Coronary artery (tissue), 2 donors: ENCODE data around the gene EFNB1.

Experiments used
- DNase-seq: peaks from one replicate; pipeline ENCODE4 v3.0.0-alpha.2; 2017; ENCODE audit warnings: low spot score
- H3K27ac ChIP-seq, 2 donors: fragments of 200-600 bp; sonication (generic); one replicate each; pipeline ENCODE4 v1.5.1; 2016 to 2019
- H3K4me3 ChIP-seq: fragments of 200-600 bp; sonication (generic); 2 replicates; pipeline ENCODE4 v1.5.1; 2016; ENCODE audit warnings: mild to moderate bottlenecking, moderate library complexity
- CTCF ChIP-seq: fragments of 200-600 bp; sonication (generic); IDR thresholded peaks from one replicate; pipeline ENCODE4 v1.5.1; 2019; ENCODE audit warnings: antibody characterized with exemption

EFNB1 gene

GRCh38 chrX:68833855-68834331, 5.1 kb downstream of the EFNB1 start:
- peak overlapping the region; percentile 8 for H3K4me3 ChIP-seq
- peak; percentile 53 for DNase-seq
- TF ChIP-seq CTCF: no peak
- no peak overlapping the region for H3K27ac ChIP-seq

- Histone ChIP-seq H3K27ac (no peak overlapping the region), H3K4me3 (no peak overlapping the region)
- TF ChIP-seq CTCF: no peak
- DNase-seq: peak; percentile 71
Measured at GRCh38 chrX:68834371-68835103, 5.7 kb downstream of the EFNB1 start.

GRCh38 chrX:68835104-68835442, 6.3 kb downstream of the EFNB1 start:
- H3K27ac ChIP-seq: no peak overlapping the region
- H3K4me3 ChIP-seq: no peak overlapping the region

GRCh38 chrX:68835468-68835867, 6.6 kb downstream of the EFNB1 start:
- H3K4me3 ChIP-seq: no peak overlapping the region
- no peak for TF ChIP-seq CTCF
- peak; percentile 33 for DNase-seq
- no peak overlapping the region for H3K27ac ChIP-seq

More at GRCh38 chrX:68835104-68835442, 6.3 kb downstream of the EFNB1 start:
- peak; percentile 35 for DNase-seq
- TF ChIP-seq CTCF: no peak

- H3K27ac ChIP-seq: no peak overlapping the region
- no peak overlapping the region for H3K4me3 ChIP-seq
- peak; percentile 21 for DNase-seq
- no peak for TF ChIP-seq CTCF
Measured at GRCh38 chrX:68837119-68837518, 8.3 kb downstream of the EFNB1 start.

GRCh38 chrX:68838571-68838910, 9.7 kb downstream of the EFNB1 start:
- TF ChIP-seq CTCF: no peak
- H3K27ac ChIP-seq: no peak overlapping the region
- no peak overlapping the region for H3K4me3 ChIP-seq
- peak; percentile 47 for DNase-seq

- no peak overlapping the region for H3K27ac ChIP-seq
- no peak for DNase-seq
- no peak for TF ChIP-seq CTCF
Measured at GRCh38 chrX:68839771-68840170, 10.9 kb downstream of the EFNB1 start.

More at GRCh38 chrX:68839771-68840170, 10.9 kb downstream of the EFNB1 start:
- H3K4me3 ChIP-seq: no peak overlapping the region
